IMR-90 (cell line): ENCODE measurements around the gene FDXR. TPM values are rescaled to one million over a fixed set of nuclear protein-coding genes. Genes with fewer than 3 reads are reported as not detected.

Experiments
- ATAC-seq: fragments of 200-7000 bp; cut with Tn5 transposase; 2 replicates; pipeline ENCODE4 v1.9.1; 2020; ENCODE audit warnings: low read depth, mild to moderate bottlenecking, moderate library complexity
- BruUV-seq: library from RNA; stranded (reverse); fragments of 400-500 nt; replicated peaks from 2 replicates; lab custom pipeline; 2021; lab: Mats Ljungman, UMichigan
- CTCF ChIA-PET: fragments of 300-600 bp; formaldehyde crosslinking; extraction: SDS; loops from one replicate; lab custom pipeline; 2021; ENCODE audit warnings: antibody characterized with exemption; lab: Yijun Ruan, JAX
- POLR2A ChIA-PET: fragments of 300-600 bp; sonication (Branson Sonifier 250); formaldehyde crosslinking; loops from one replicate; lab custom pipeline; 2022; ENCODE audit warnings: antibody characterized with exemption; ENCODE audit not compliant: unreplicated experiment; lab: Charles Lee
- DNase-seq: peaks from one replicate; pipeline ENCODE4 v3.0.0; 2013
- H2AFZ ChIP-seq: replicated peaks from 2 replicates; pipeline ENCODE3; 2013; ENCODE audit warnings: low read length, mild to moderate bottlenecking; ENCODE audit not compliant: poor library complexity
- H2AK5ac ChIP-seq: 2 replicates; pipeline ENCODE4 v1.6.1; 2013; ENCODE audit warnings: low read depth, low read length, inconsistent platforms
- H2AK9ac ChIP-seq: replicated peaks from 2 replicates; pipeline ENCODE3; 2013; ENCODE audit warnings: mild to moderate bottlenecking, low read depth, low read length, moderate library complexity; ENCODE audit not compliant: poor library complexity
- H2BK120ac ChIP-seq: 2 replicates; pipeline ENCODE4 v1.6.1; 2013; ENCODE audit warnings: low read depth, low read length, inconsistent platforms
- H2BK15ac ChIP-seq: 3 replicates; pipeline ENCODE4 v1.6.1; 2013; ENCODE audit warnings: low read depth, low read length, inconsistent platforms
- H2BK20ac ChIP-seq: 2 replicates; pipeline ENCODE4 v1.6.1; 2013; ENCODE audit warnings: low read depth, mild to moderate bottlenecking, inconsistent platforms, low read length, moderate library complexity
- H2BK5ac ChIP-seq: 2 replicates; pipeline ENCODE4 v1.6.1; 2013; ENCODE audit warnings: mild to moderate bottlenecking, low read depth, low read length, inconsistent platforms; ENCODE audit not compliant: poor library complexity, severe bottlenecking
- H3K14ac ChIP-seq: replicated peaks from 2 replicates; pipeline ENCODE4 v1.6.1; 2013; ENCODE audit warnings: low read depth, low read length, inconsistent platforms
- H3K18ac ChIP-seq: 2 replicates; pipeline ENCODE4 v1.6.1; 2013; ENCODE audit warnings: low read depth, low read length, control low read depth
- H3K23ac ChIP-seq: 2 replicates; pipeline ENCODE4 v1.6.1; 2013; ENCODE audit warnings: low read depth, low read length, inconsistent platforms
- H3K27ac ChIP-seq: 2 replicates; pipeline ENCODE4 v1.5.1; 2013; ENCODE audit warnings: mild to moderate bottlenecking, control low read depth, low read length; ENCODE audit not compliant: insufficient read depth
- H3K27me3 ChIP-seq: 2 replicates; pipeline ENCODE4 v1.6.1; 2013; ENCODE audit warnings: low read length; ENCODE audit not compliant: control insufficient read depth, insufficient read depth
- H3K36me3 ChIP-seq: 2 replicates; pipeline ENCODE4 v1.6.1; 2013; ENCODE audit warnings: low read length, mixed read lengths; ENCODE audit not compliant: control insufficient read depth, insufficient read depth
- H3K4ac ChIP-seq: 2 replicates; pipeline ENCODE4 v1.6.1; 2013; ENCODE audit warnings: low read depth, low read length, inconsistent platforms
- H3K4me1 ChIP-seq: 2 replicates; pipeline ENCODE4 v1.6.1; 2013; ENCODE audit warnings: low read length, mixed read lengths; ENCODE audit not compliant: control insufficient read depth, insufficient read depth
- H3K4me2 ChIP-seq: 2 replicates; pipeline ENCODE4 v1.6.1; 2013; ENCODE audit warnings: low read depth, mild to moderate bottlenecking, control low read depth, low read length, moderate library complexity
- H3K4me3 ChIP-seq: 2 replicates; pipeline ENCODE4 v1.5.1; 2013; ENCODE audit warnings: low read depth, mild to moderate bottlenecking, control low read depth, low read length, moderate library complexity; ENCODE audit not compliant: insufficient read depth
- H3K56ac ChIP-seq: 2 replicates; pipeline ENCODE4 v1.6.1; 2013; ENCODE audit warnings: low read length, inconsistent platforms; ENCODE audit not compliant: insufficient read depth; ENCODE audit errors: extremely low read depth
- H3K79me1 ChIP-seq, 2 experiments: 2 replicates each; pipeline ENCODE4 v1.6.1; 2013; ENCODE audit warnings: low read length in 2 of 2, inconsistent platforms in 1 of 2, low read depth in 1 of 2
- H3K9ac ChIP-seq: 2 replicates; pipeline ENCODE4 v1.6.1; 2013; ENCODE audit warnings: low read depth, low read length, control low read depth
- H3K9me1 ChIP-seq: 2 replicates; pipeline ENCODE4 v1.6.1; 2013; ENCODE audit warnings: low read length, inconsistent platforms; ENCODE audit not compliant: insufficient read depth
- H3K9me3 ChIP-seq: 2 replicates; pipeline ENCODE4 v1.6.1; 2013; ENCODE audit warnings: low read length; ENCODE audit not compliant: control insufficient read depth, insufficient read depth
- H4K20me1 ChIP-seq: 2 replicates; pipeline ENCODE4 v1.6.1; 2013; ENCODE audit warnings: low read length, inconsistent platforms; ENCODE audit not compliant: insufficient read depth
- H4K5ac ChIP-seq: 2 replicates; pipeline ENCODE4 v1.6.1; 2013; ENCODE audit warnings: mild to moderate bottlenecking, low read depth, low read length, control low read depth
- H4K8ac ChIP-seq, 2 experiments: 2 replicates each; pipeline ENCODE4 v1.6.1; 2013; ENCODE audit warnings: low read depth in 2 of 2, low read length in 2 of 2, control low read depth in 1 of 2, inconsistent platforms in 1 of 2
- H4K91ac ChIP-seq: 2 replicates; pipeline ENCODE4 v1.6.1; 2013; ENCODE audit warnings: low read depth, low read length, inconsistent platforms; ENCODE audit not compliant: insufficient read depth
- BHLHE40 ChIP-seq: fragments of 150-350 bp; IDR thresholded peaks from 2 replicates; pipeline ENCODE4 v1.6.1; 2016; ENCODE audit warnings: mild to moderate bottlenecking, low read depth, low read length
- CHD1 ChIP-seq: IDR thresholded peaks from 2 replicates; pipeline ENCODE4 v1.6.1; 2012; ENCODE audit warnings: low read depth, low read length, improper control_type of control experiment
- CTCF ChIP-seq: conservative IDR thresholded peaks from 2 replicates; pipeline ENCODE4 v1.5.1; 2012; ENCODE audit warnings: mild to moderate bottlenecking, low read depth, low read length, improper control_type of control experiment
- ELK1 ChIP-seq: fragments of 150-350 bp; IDR thresholded peaks from 2 replicates; pipeline ENCODE4 v1.6.1; 2016; ENCODE audit warnings: low read depth, mild to moderate bottlenecking, low read length, moderate library complexity, borderline replicate concordance
- FOS ChIP-seq: fragments of 150-350 bp; IDR thresholded peaks from 2 replicates; pipeline ENCODE4 v1.6.1; 2016; ENCODE audit warnings: low read depth, low read length
- MAFK ChIP-seq: IDR thresholded peaks from 2 replicates; pipeline ENCODE4 v1.6.1; 2012; ENCODE audit warnings: low read depth, low read length, improper control_type of control experiment
- MAZ ChIP-seq: IDR thresholded peaks from 2 replicates; pipeline ENCODE4 v1.6.1; 2012; ENCODE audit warnings: low read depth, mild to moderate bottlenecking, low read length, improper control_type of control experiment, moderate library complexity, borderline replicate concordance
- MXI1 ChIP-seq: IDR thresholded peaks from 2 replicates; pipeline ENCODE4 v1.6.1; 2012; ENCODE audit warnings: low read depth, mild to moderate bottlenecking, low read length, moderate library complexity, borderline replicate concordance
- POLR2A ChIP-seq: IDR thresholded peaks from 2 replicates; pipeline ENCODE4 v1.6.1; 2012; ENCODE audit warnings: mild to moderate bottlenecking, low read depth, low read length
- RAD21 ChIP-seq: IDR thresholded peaks from 2 replicates; pipeline ENCODE4 v1.6.1; 2012; ENCODE audit warnings: low read length, improper control_type of control experiment
- RCOR1 ChIP-seq: IDR thresholded peaks from 2 replicates; pipeline ENCODE4 v1.6.1; 2012; ENCODE audit warnings: mild to moderate bottlenecking, low read length, improper control_type of control experiment; ENCODE audit not compliant: insufficient replicate concordance
- RFX5 ChIP-seq: IDR thresholded peaks from 2 replicates; pipeline ENCODE4 v1.8.0; 2012; ENCODE audit warnings: low read depth, mild to moderate bottlenecking, low read length, moderate library complexity
- USF2 ChIP-seq: fragments of 150-350 bp; IDR thresholded peaks from 2 replicates; pipeline ENCODE4 v1.6.1; 2017; ENCODE audit warnings: mild to moderate bottlenecking, antibody characterized with exemption, low read length, low read depth
- WGBS, 2 experiments: methylation state at CpG; one replicate each; pipeline versions ENCODE4 v1.1.5 to v1.1.7; 2013; ENCODE audit warnings: missing lambda C conversion rate in 2 of 2; ENCODE audit not compliant: insufficient read length in 1 of 2; ENCODE audit errors: extremely low coverage in 2 of 2; 5-methylcytosine and 5-hydroxymethylcytosine counted together
- dilution Hi-C: fragments of 300-500 bp; cut with HindIII; formaldehyde crosslinking; loops from one replicate; pipeline ENCODE4 v1.14.3; 2018; ENCODE audit warnings: low sequenced_read_pairs; ENCODE audit not compliant: unreplicated experiment
- in situ Hi-C: fragments of 300-500 bp; cut with MboI; formaldehyde crosslinking; loops from 3 replicates; pipeline ENCODE4 v1.14.3; 2019; ENCODE audit warnings: low sequenced_read_pairs, inconsistent platforms, mixed read lengths
- intact Hi-C: fragments of 100-400 bp; cut with micrococcal nuclease; formaldehyde crosslinking; loops from 2 replicates; pipeline ENCODE4 v1.10.0; 2022
- polyA plus RNA-seq, 3 experiments: library from polyadenylated mRNA; depleted of rRNA; stranded (reverse); fragments of >200 nt; gene quantifications; 2 replicates each; pipeline ENCODE4 v1.2.3, GENCODE V29; 2012; ENCODE audit warnings: low replicate concordance in 1 of 3
- total RNA-seq: library from RNA; depleted of rRNA; stranded (reverse); fragments of >200 nt; gene quantifications from 2 replicates; pipeline ENCODE4 v1.2.3, GENCODE V29; 2012

FDXR gene
- total and polyA plus RNA-seq, 2 of the 4 experiments (the other 2 are of a cell fraction), result 12.4 to 18.6 TPM

- Histone ChIP-seq H3K9ac (no peak overlapping the region), H2BK120ac (no peak overlapping the region), H2BK5ac (no peak overlapping the region), H4K20me1 (no peaks in the 10 kb centered on the region), H3K56ac (no peak overlapping the region), H3K27me3 (peaks cover 60% of the 10 kb centered on the region), H3K4ac (no peak overlapping the region), H2BK20ac (no peak overlapping the region), H3K79me1 (no peaks in the 10 kb centered on the region), H4K91ac (no peak overlapping the region), H3K27ac (no peak overlapping the region), H4K5ac (no peak overlapping the region), H3K14ac (no peak overlapping the region), H2AK5ac (no peak overlapping the region), H3K9me1 (no peaks in the 10 kb centered on the region), H2AFZ (no peak overlapping the region), H3K36me3 (no peaks in the 10 kb centered on the region), H4K8ac (no peak overlapping the region), H3K18ac (no peak overlapping the region), H3K4me3 (no peak overlapping the region), H3K4me1 (no peaks in the 10 kb centered on the region), H2BK15ac (no peak overlapping the region), H3K9me3 (no peaks in the 10 kb centered on the region), H3K4me2 (no peak overlapping the region), H2AK9ac (no peak overlapping the region), H3K23ac (no peak overlapping the region)
- BruUV-seq, result no TSS peak
- dilution Hi-C loops, result no loop called here
- in situ Hi-C loops, result no loop called here
- CTCF ChIA-PET, result interaction anchor here (0.7 to 1.1 kb wide), 2 partner anchors 34 to 39 kb away, joined by 3 to 7 read pairs; no protein-coding TSS in a partner anchor
- intact Hi-C loops, result no loop called here
- POLR2A ChIA-PET, result no interaction called here
- ATAC-seq, result no peak
- WGBS, 2 experiments, result no CpG with 5 or more reads among the region's 5 CpGs
- no peak for TF ChIP-seq USF2
- no peak for TF ChIP-seq MAFK
- TF ChIP-seq BHLHE40, result no peak
- no peak for TF ChIP-seq RFX5
- TF ChIP-seq MXI1, result no peak
- no peak for TF ChIP-seq MAZ
- no peak for TF ChIP-seq CTCF
- TF ChIP-seq RCOR1, result no peak
- TF ChIP-seq ELK1, result no peak
- no peak for TF ChIP-seq POLR2A
- no peak for TF ChIP-seq RAD21
- TF ChIP-seq CHD1, result no peak
- no peak for TF ChIP-seq FOS
- no peak for DNase-seq
Observed at GRCh38 chr17:74918906-74919305, 46.1 kb upstream of the FDXR start.
